ENCODE measurements around the gene AZIN2. TPM values are rescaled to one million over a fixed set of nuclear protein-coding genes. Genes with fewer than 3 reads are reported as not detected.

Gene AZIN2
- total and polyA plus RNA-seq, 9 of the 15 experiments (the other 6 are each of a cell fraction or from before 2014, with no cell fraction given) = 0.06 to 0.91 (median 0.42) TPM; not detected in 2

GRCh38 chr1:33127001-33127823 lies 46.3 kb downstream of the AZIN2 start (continued):
- TF ChIP-seq ZNF740 (CRISPR knock-in tag; IDR thresholded peaks at IDR 0.05) (0 out of 2 replicates have a peak, but pooled peaks have one; percentile 20), ZNF740 (tag; IDR thresholded peaks at IDR 0.05) (no peak), NCOR1 (IDR thresholded peaks at IDR 0.05) (peak; percentile 54), PBX2 (CRISPR knock-in tag; IDR thresholded peaks at IDR 0.05; ENCODE audit: low read depth) (no peak), PBX2 (tag; conservative IDR thresholded peaks at IDR 0.05; ENCODE audit: low read depth) (peak; percentile 72), DIDO1 (tag; IDR thresholded peaks at IDR 0.05; ENCODE audit: low read depth) (peak; percentile 87), RNF2 (IDR thresholded peaks at IDR 0.05) (peak; percentile 56; the same call in 1 of the 2 replicates), MBD1 (CRISPR knock-in tag; IDR thresholded peaks at IDR 0.05) (no peak; the same call in 1 of the 2 replicates), HCFC1 (IDR thresholded peaks at IDR 0.05; ENCODE audit: low read depth, low read length) (peak; percentile 80), NEUROD1 (IDR thresholded peaks at IDR 0.05; ENCODE audit: borderline replicate concordance, low read depth, low read length, partially characterized antibody) (peak; percentile 33), ASH1L (IDR thresholded peaks at IDR 0.05; ENCODE audit: borderline replicate concordance, low read depth, partially characterized antibody) (peak; percentile 70), RBM25 (IDR thresholded peaks at IDR 0.05; ENCODE audit: low read depth, low read length, severe bottlenecking) (peak; percentile 73), TRIM24 (IDR thresholded peaks at IDR 0.05) (peak; percentile 54 to 74), XRCC5 (IDR thresholded peaks at IDR 0.05; ENCODE audit: low read depth, low read length) (peak; percentile 97), ZNF311 (CRISPR knock-in tag; IDR thresholded peaks at IDR 0.05) (no peak), RCOR1 (IDR thresholded peaks at IDR 0.05; ENCODE audit: borderline replicate concordance in 1 of 2, low read depth in 2 of 2, low read length in 2 of 2) (0 out of 4 replicates have a peak, but pooled peaks of 1 of the 2 experiments have one; percentile 36), MYBL2 (IDR thresholded peaks at IDR 0.05; ENCODE audit: low read depth) (0 out of 2 replicates have a peak, but pooled peaks have one; percentile 49), MYBL2 (CRISPR knock-in tag; IDR thresholded peaks at IDR 0.05; ENCODE audit: borderline replicate concordance) (no peak), TBL1XR1 (IDR thresholded peaks at IDR 0.05; ENCODE audit: low read length in 2 of 2) (peak; percentile 19 to 61; a peak in 2 of 4 replicates), CTCF (IDR thresholded peaks at IDR 0.05 in 2 of 3, conservative IDR thresholded peaks at IDR 0.05 in 1 of 3; ENCODE audit: insufficient read depth in 2 of 3, low read depth in 1 of 3, low read length in 3 of 3) (peak; percentile 81 to 94 (median 86)), ATF7 (IDR thresholded peaks at IDR 0.05) (peak; percentile 83)

Data from K562 (cell line).